Lower lobe of right lung (tissue), 2 donors: ENCODE measurements around the gene B3GNT3. TPM values are rescaled to one million over a fixed set of nuclear protein-coding genes. Genes with fewer than 3 reads are reported as not detected.

ENCODE experiments used
- ATAC-seq, 2 donors: fragments of 200-7000 bp; cut with Tn5 transposase; one replicate each; pipeline ENCODE4 v1.9.1; 2020 to 2022; ENCODE audit warnings: mild to moderate bottlenecking in 2 of 2, moderate library complexity in 2 of 2
- DNase-seq: peaks from one replicate; pipeline ENCODE4 v3.0.0-alpha.2; 2020
- H3K27ac ChIP-seq: fragments of 200-600 bp; one replicate; pipeline ENCODE4 v1.8.0; 2022
- H3K27me3 ChIP-seq: fragments of 200-600 bp; one replicate; pipeline ENCODE4 v1.8.0; 2022; ENCODE audit warnings: low read depth
- H3K36me3 ChIP-seq: fragments of 200-600 bp; one replicate; pipeline ENCODE4 v1.8.0; 2022; ENCODE audit warnings: mild to moderate bottlenecking
- H3K4me1 ChIP-seq: fragments of 200-600 bp; one replicate; pipeline ENCODE4 v1.8.0; 2022
- H3K4me3 ChIP-seq: fragments of 200-600 bp; one replicate; pipeline ENCODE4 v1.8.0; 2022; ENCODE audit warnings: mild to moderate bottlenecking
- H3K9me3 ChIP-seq: fragments of 200-600 bp; one replicate; pipeline ENCODE4 v1.8.0; 2022
- intact Hi-C: fragments of 100-400 bp; cut with DNase I; formaldehyde crosslinking; loops from one replicate; pipeline ENCODE4 v1.11.0; 2022
- total RNA-seq: library from RNA; stranded (reverse); fragmentation: NEBNext Ultra II Directional; extraction: Animal tissue kit (Norgen Biotek cat#: 25700); gene quantifications from one replicate; pipeline ENCODE4 v1.2.1, GENCODE V29; 2021
- TF ChIP-seq, protein P1 (sequence below): fragments of 200-600 bp; IDR thresholded peaks from one replicate; pipeline ENCODE4 v1.8.0; 2022; ENCODE audit warnings: antibody characterized with exemption, mild to moderate bottlenecking
- donor health status: DM: no; HTN: yes; CAD: no; lungs with severe emphysema.

B3GNT3 gene
- total RNA-seq, 1 donor from 2014 or later: 1.6 TPM

GRCh38 chr19:17761148-17761547, 33.8 kb upstream of the B3GNT3 start:
- no peak for ATAC-seq
- DNase-seq: no peak
- H3K4me1 ChIP-seq: peaks cover 7% of the 10 kb centered on the region
- TF ChIP-seq, protein P1, sequence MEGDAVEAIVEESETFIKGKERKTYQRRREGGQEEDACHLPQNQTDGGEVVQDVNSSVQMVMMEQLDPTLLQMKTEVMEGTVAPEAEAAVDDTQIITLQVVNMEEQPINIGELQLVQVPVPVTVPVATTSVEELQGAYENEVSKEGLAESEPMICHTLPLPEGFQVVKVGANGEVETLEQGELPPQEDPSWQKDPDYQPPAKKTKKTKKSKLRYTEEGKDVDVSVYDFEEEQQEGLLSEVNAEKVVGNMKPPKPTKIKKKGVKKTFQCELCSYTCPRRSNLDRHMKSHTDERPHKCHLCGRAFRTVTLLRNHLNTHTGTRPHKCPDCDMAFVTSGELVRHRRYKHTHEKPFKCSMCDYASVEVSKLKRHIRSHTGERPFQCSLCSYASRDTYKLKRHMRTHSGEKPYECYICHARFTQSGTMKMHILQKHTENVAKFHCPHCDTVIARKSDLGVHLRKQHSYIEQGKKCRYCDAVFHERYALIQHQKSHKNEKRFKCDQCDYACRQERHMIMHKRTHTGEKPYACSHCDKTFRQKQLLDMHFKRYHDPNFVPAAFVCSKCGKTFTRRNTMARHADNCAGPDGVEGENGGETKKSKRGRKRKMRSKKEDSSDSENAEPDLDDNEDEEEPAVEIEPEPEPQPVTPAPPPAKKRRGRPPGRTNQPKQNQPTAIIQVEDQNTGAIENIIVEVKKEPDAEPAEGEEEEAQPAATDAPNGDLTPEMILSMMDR: no peak
- intact Hi-C loops: loop anchor here (10.0 kb wide), 1 partner anchor 56 kb away; no protein-coding TSS in a partner anchor
- no peak overlapping the region for H3K27ac ChIP-seq
- no peaks in the 10 kb centered on the region for H3K9me3 ChIP-seq
- no peak overlapping the region for H3K4me3 ChIP-seq
- H3K36me3 ChIP-seq: no peaks in the 10 kb centered on the region
- no peaks in the 10 kb centered on the region for H3K27me3 ChIP-seq

DNA sequence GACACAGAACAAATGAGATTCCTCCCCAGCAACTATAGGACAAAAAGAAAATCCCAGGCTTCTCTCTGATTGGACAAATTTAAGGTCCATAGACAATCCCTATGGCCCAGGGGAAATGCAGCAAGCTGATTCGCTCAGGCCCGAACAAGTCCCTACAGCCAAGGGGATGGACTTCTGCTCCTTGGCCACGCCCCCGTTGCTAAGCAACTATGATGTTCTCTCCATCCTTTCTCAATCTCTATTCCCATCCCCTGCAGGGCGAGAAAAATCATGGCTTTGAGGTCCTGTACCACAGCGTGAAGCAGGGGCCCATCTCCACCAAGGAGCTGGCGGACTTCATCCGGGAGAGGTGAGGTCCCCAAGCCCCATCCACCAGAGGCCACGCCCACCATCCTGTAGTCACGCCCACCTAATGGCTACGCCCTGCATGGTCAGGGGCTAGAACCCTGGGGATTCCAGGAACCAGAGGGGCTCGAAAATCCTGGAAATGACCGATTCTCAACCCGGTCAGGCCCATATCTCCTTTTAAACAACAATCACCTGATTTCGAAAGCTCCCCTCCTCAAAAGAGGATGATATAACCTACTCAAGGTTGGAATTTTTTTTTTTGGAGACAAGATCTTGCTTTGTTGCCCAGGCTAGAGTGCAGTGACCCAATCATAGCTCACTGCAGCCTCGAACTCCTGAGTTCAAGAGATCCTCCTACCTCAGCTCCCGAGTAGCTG, 32.3 kb upstream of the B3GNT3 start:
- no peak for ATAC-seq
- Histone ChIP-seq H3K9me3 (no peaks in the 10 kb centered on the region), H3K27me3 (no peaks in the 10 kb centered on the region), H3K4me1 (peaks cover 14% of the 10 kb centered on the region), H3K4me3 (no peak overlapping the region), H3K27ac (no peak overlapping the region), H3K36me3 (no peaks in the 10 kb centered on the region)
- intact Hi-C loops: loop anchor here (10.0 kb wide), 1 partner anchor 58 kb away; no protein-coding TSS in a partner anchor
- no peak for DNase-seq
- TF ChIP-seq, protein P1: no peak

DNA sequence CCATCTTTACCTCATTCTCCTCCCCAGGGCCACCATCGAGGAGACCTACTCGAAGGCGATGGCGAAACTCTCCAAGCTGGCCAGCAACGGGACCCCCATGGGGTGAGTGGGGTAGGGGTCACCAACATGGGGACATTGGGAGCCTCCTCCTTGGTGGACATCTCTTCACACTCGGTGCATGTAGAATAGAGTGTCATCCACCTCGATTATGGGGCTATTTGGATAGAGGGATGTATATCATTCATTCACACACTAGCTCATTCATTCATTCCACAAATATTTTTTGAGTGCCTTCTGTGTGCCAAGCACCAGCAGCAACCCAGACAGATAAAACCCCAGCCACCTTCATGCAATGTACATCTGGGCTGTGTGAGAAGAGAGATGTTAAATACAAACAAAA, 30.6 kb upstream of the B3GNT3 start:
- TF ChIP-seq, protein P1: no peak

GRCh38 chr19:17765069-17765618, 29.8 kb upstream of the B3GNT3 start:
- peak overlapping the region; percentile 41 for H3K27ac ChIP-seq
- H3K4me1 ChIP-seq: peaks cover 14% of the 10 kb centered on the region
- intact Hi-C loops: loop anchor here (10.0 kb wide), 1 partner anchor 60 kb away; no protein-coding TSS in a partner anchor
- H3K9me3 ChIP-seq: no peaks in the 10 kb centered on the region
- H3K36me3 ChIP-seq: no peaks in the 10 kb centered on the region
- DNase-seq: peak; percentile 89
- TF ChIP-seq, protein P1: no peak
- ATAC-seq: peak; percentile 84 to 89
- H3K4me3 ChIP-seq: no peak overlapping the region
- no peaks in the 10 kb centered on the region for H3K27me3 ChIP-seq

More for the DNA sequence above, 30.6 kb upstream of the B3GNT3 start:
- peaks cover 14% of the 10 kb centered on the region for H3K4me1 ChIP-seq
- H3K27ac ChIP-seq: no peak overlapping the region
- intact Hi-C loops: loop anchor here (10.0 kb wide), 1 partner anchor 60 kb away; no protein-coding TSS in a partner anchor
- H3K36me3 ChIP-seq: no peaks in the 10 kb centered on the region
- no peaks in the 10 kb centered on the region for H3K9me3 ChIP-seq
- no peaks in the 10 kb centered on the region for H3K27me3 ChIP-seq
- no peak overlapping the region for H3K4me3 ChIP-seq
- DNase-seq (no peak), ATAC-seq (no peak)

GRCh38 chr19:17766543-17767131, 28.3 kb upstream of the B3GNT3 start:
- ATAC-seq (peak; percentile 88), DNase-seq (peak; percentile 90)
- Histone ChIP-seq H3K27me3 (no peaks in the 10 kb centered on the region), H3K4me3 (no peak overlapping the region), H3K4me1 (peaks cover 14% of the 10 kb centered on the region), H3K9me3 (no peaks in the 10 kb centered on the region), H3K36me3 (no peaks in the 10 kb centered on the region), H3K27ac (no peak overlapping the region)
- intact Hi-C loops: loop anchor here (10.0 kb wide), 1 partner anchor 62 kb away; no protein-coding TSS in a partner anchor
- TF ChIP-seq, protein P1: peak; percentile 87
